GM20000 (cell line): ENCODE results near the gene TTC12.

Experiments
- DNase-seq: peaks from one replicate; pipeline ENCODE4 v3.0.0; 2012; ENCODE audit warnings: low spot score
- CTCF ChIP-seq: IDR thresholded peaks from 2 replicates; pipeline ENCODE4 v1.5.1; 2012; ENCODE audit warnings: mild to moderate bottlenecking, control low read depth; ENCODE audit errors: extremely low read depth, missing control alignments

The TTC12 gene

GRCh38 chr11:113345978-113346377 is 31.6 kb downstream of the TTC12 start:
- no peak for TF ChIP-seq CTCF
- no peak for DNase-seq

GRCh38 chr11:113349528-113349927 is 35.1 kb downstream of the TTC12 start:
- no peak for DNase-seq
- no peak for TF ChIP-seq CTCF

- DNase-seq = no peak
- TF ChIP-seq CTCF = no peak
Measured at GRCh38 chr11:113350336-113351067, 36.1 kb downstream of the TTC12 start.

GRCh38 chr11:113351068-113351450 is 36.7 kb downstream of the TTC12 start:
- no peak for DNase-seq
- no peak for TF ChIP-seq CTCF

- no peak for DNase-seq
- no peak for TF ChIP-seq CTCF
Measured at GRCh38 chr11:113351480-113351879, 37.1 kb downstream of the TTC12 start.

GRCh38 chr11:113356203-113356602 is 41.8 kb downstream of the TTC12 start:
- no peak for DNase-seq
- no peak for TF ChIP-seq CTCF

- DNase-seq = no peak
- TF ChIP-seq CTCF = no peak
Measured at GRCh38 chr11:113363406-113363805, 49.0 kb downstream of the TTC12 start.
